ENCODE measurements around the gene CFLAR.
A peak's percentile ranks its signal among the peaks of the same experiment; 100 is the strongest.
"Not testable (repeated sequence)": the region's sequence is repeated elsewhere in the genome, so short reads cannot be mapped to it uniquely, and the experiment has no call there.

CFLAR gene

DNA sequence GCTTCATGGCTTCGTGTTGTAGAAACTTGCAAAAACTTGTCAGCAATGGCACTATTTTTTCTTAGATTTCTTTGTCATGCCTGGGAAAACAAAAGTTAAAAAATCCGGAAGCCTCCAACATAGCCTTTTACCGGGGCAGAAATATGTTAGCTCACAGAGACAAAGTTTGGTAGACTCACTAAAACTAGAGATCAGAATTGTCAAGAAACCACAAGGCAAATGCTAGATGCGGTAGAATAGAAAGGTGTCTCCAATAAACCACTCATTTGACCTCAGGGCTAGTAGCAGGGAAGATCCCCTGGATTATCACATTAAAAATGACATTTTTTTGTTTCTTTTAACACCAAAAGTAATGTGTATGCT lies 67.4 kb downstream of the CFLAR start:
- DNase-seq = no peak

DNA sequence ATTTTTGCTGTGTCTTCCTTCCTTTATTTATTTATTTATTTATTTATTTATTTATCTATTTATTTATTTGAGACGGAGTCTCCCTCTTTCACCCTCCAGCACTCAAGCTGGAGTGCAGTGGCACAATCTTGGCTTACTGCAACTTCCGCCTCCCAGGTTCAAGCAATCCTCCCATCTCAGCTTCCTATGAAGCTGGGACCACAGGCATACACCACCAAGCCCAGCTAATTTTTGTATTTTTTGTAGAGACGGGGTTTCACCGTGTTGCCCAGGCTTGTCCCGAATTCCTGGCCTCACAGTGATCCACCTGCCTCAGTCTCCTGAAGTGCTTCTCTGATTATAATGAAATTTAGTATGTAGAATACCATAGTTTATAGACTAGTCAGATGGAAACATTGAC lies 67.9 kb downstream of the CFLAR start:
- not testable (repeated sequence) for DNase-seq

DNA sequence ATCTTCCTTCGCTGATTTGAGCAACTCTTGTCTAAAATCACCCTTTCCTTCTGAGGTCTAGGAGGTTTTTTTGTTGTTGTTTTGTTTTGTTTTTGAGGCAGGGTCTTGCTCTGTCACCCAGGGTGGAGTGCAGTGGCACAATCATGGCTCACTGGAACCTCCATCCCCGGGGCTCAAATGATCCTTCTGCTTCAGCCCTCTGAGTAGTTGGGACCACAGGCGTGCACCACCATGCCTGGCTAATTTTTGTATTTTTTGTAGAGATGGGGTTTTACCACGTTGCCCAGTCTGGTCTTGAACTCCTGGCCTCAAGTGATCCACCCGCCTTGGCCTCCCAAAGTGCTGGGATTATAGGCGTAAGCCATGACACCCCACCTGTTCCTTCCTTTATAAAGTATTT lies 68.3 kb downstream of the CFLAR start:
- not testable (repeated sequence) for DNase-seq

DNA sequence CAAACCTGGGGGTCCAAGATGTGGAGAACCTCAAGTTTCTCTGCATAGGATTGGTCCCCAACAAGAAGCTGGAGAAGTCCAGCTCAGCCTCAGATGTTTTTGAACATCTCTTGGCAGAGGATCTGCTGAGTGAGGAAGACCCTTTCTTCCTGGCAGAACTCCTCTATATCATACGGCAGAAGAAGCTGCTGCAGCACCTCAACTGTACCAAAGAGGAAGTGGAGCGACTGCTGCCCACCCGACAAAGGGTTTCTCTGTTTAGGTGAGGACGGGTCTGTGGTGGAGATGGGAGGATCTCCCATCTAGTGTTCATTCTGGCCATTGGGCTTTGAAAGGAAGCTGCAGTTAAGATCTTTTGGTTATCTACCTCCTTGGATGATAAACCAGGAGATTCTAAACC lies 69.9 kb downstream of the CFLAR start:
- no peak for DNase-seq

DNA sequence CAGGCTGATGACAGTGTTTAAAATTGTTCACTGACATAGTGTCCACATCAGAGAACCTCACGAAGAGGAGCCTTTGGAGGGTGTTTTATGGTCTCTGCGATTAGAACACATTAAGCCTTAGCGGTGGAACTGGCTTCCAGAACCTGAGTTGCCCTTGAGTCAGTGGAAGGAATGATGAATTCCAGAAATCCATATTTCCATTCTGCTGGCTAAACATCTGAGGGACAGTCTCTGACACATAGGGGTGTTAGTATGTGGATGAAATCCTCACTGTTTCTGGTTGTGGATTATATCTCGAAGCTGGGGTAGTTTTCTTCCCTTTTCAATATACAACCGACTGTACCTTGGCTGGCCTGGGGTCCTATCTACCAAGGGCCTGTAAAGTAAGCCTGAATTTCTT lies 71.0 kb downstream of the CFLAR start:
- no peak for DNase-seq

DNA sequence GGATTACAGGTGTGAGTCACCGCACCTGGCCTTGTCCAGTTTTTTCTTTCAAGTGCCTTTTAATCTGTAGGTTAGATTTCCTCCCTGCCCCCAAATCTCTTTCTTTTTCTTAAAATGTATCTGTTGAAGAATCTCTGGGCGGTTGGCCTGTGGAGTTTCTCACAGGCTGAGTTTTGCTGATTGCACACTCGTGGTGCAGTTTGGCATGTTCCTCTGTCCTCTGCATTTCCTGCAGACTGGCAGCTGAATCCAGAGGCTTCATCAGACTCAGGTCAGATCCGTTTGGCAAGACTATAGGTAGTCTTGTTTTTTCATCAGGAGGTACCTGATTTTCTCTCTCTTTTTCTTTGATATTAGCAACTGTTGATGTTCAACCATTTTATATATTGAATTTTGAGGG lies 72.5 kb downstream of the CFLAR start:
- no peak for DNase-seq

DNA sequence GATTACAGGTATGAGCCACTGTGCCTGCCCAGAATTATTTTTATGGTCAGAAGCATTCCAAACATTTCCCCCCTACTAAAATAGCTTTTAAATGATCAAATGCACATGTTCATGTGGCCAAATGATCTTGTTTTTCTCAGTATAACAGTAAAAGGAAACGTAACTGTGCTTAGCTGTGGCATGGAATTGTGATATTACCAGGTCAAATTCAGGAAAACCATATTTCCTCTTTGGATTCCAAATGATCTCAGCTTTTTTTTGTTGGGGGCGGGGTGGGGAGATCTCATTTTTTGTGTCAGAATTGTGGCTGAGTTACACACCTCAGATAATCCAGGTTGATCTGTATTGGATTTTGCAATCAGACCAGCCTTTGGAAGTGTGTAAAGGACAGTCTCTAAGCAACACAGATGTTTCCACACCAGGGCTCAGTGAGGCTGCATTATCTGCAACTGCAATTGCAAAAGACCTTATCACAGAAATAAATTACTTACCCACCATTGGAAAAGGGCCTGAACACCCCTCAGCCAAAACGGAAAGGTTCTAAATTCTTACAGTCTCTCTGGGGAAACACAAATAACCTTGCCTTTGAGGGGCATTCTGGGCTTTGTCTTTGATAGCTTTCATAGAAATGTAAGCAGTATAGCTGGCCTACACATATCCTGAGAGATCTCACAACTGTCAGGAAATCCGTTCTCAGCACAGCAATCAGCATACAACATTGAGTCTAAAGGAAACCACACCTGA lies 75.3 kb downstream of the CFLAR start:
- DNase-seq = no peak

DNA sequence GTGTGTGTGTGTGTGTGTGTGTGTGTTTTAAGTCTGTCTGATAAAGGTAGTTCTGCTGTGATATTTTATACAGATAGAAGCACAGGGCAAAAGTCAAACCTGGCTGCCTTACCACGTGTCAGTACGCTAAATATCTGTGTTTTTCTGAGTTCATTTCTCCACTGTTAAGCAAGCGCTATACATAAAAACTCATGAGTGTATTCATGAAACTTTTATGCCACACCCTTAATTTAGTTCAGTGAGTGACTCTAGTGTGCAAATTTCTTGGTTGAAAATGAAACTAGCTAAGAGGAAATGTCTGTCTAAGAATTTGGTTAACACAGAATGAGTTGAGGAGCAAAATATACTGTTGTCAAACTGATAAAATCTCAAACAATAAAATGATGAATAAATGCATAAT lies 78.1 kb downstream of the CFLAR start:
- peak; percentile 54 to 68 for DNase-seq

DNA sequence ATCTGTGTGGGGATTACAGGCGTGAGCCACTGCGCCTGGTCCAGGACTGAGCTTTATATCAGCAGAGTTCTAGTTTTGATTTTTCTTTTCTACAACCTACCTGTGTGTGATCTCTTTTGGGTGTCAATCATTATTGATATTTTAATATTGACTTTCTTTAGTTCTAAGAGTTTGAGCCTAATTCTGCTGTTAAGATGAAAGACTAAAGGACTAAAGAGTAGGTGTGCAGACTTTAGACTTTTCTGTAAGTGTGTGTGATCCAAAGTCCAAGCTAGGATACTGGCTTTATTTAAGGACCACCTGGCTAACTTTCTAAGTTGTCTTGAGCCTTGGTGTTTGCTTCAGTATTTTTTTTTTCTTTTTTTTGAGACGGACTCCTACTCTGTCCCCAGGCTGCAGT lies 79.4 kb downstream of the CFLAR start:
- DNase-seq = no peak

DNA sequence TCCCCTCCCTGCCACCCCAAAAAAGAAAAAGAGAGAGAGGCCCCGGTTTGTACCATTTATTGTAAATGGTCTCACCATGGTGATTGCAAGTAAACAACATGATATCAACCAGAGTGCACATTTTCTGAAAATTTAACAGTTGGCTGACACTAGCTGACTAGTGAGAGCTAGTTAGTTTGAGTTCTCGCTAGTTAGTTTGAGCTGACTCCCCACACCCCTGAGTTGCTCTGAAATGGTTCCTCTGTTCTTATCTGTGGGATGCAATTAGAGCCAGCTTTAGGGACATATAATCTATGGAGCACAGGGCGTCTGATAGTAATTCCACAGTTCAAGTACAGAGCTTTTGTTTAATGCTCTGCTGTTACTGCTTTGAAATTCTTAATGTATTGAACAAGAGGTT lies 80.0 kb downstream of the CFLAR start:
- no peak for DNase-seq

DNA sequence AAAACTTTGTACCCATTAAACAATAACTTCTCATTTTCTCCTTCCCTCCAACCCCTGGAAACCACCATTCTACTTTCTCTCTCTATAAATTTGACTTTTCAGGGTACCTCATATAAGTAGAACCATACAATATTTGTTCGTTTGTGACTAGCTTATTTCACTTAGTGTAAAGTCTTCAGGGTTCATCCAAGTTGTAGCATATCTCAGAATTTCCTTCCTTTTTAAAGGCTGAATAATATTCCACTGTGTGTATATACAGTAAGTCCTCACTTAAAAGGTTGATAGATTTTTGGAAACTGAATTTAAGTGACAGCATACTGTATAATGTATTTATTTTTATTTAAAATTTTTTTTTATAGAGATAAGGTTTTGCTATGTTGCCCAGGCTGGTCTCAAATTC lies 80.8 kb downstream of the CFLAR start:
- DNase-seq = no peak

DNA sequence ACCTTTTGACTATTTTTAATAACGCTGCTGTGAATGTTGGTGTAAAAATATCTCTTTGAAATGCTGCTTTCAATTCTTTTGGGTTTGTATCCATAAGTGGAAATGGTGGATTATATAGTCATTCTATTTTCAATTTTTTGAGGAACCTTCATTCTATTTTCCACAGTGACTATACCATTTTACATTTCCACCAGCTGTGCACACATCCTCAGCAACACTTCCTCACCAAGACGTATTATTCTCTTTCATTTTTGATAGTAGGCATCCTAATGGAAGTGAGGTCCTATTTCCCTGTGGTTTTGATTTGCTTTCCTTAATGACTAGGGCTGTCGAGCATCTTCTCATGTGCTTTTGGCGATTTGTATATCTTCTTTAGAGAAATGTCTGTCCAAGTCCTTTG lies 81.8 kb downstream of the CFLAR start:
- no peak for DNase-seq

DNA sequence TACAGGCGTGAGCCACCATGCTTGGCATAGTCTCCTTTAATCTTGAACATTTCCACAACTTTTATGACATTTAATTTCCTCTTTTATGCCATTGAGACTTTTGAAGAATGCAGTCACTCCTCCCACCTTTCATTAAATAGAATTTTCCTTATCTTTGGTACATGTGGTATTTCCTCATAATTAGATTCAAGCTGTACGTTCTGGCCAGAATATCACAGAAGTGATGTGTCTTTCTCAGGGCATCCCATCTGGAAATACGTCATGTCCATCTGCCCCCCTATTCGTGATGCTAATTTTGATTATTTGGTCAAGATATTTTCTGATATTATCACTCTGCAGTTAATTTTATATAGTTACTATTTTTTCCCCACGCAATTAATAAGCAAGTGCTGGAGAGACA lies 83.9 kb downstream of the CFLAR start:
- no peak for DNase-seq

DNA sequence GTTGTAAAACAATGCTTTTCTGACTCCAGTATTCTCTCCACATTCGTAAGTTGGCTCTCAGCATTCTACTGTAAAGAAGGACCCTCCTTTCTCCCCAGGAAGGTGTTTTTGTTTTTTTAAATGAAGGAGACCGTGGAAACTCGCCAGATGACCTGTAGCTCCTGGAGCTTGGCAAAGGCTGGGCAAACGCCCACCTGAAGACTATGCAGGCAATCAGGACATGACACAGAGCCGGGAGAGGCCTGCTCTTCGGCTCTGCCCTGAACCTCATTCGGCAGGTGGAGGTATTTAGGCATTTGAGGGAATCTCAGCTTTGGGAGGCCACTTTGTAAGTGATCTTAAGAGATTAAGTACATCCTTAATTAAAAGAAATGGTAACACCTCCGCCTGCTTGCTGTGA lies 84.4 kb downstream of the CFLAR start:
- DNase-seq = no peak

DNA sequence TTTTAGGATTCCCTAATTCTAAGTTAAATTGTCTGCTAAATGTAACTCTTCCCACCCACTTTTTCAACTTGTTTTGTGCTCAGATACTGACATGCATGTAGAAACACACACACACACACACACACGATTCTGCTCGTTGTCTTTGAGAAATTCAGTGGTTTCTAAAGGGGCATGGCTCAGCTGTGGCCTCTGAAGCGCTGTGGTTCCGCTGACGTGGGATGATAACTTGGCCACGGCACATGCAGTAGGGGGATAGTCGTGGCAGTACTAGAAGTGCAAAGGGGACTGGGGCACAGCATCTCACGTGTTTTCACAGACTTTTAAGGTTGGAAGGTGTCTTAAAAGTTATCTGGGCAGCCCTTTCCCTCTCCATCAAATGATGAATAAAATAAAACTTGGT lies 85.4 kb downstream of the CFLAR start:
- no peak for DNase-seq

DNA sequence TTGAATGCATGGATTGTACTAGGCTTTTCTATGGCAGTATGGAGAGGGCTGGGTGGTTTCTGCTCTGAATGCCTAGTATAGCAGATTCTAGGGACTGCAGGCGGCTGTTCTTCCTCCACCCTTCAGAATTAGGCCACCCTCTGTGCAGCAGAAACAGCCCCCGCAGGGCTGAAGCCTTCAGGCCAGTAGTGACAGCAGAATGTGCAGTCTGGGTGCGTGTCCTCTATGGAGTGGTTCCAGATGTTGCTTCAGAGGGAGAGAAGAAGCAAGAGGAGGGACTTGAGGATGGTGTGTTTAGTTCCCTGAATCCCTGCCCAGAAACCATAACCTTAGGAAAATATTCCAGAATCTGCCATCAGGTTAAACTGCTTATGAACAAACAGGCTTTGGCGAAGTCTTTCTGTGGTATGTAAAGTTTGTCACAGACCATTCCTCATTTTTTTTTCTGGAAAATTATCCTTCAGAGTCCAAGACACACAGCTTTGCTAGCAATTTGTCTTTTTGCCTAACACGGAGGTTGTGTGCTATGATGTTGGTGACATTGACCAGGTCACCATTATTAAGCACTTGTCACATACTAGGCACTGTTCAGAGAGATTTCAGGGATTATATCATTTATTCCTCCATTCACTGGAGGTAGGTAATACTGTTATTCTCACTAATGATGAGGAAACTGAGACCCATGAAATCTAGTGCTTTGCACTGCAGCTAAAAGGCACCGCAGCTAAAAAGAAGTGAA lies 88.1 kb downstream of the CFLAR start:
- DNase-seq = no peak

DNA sequence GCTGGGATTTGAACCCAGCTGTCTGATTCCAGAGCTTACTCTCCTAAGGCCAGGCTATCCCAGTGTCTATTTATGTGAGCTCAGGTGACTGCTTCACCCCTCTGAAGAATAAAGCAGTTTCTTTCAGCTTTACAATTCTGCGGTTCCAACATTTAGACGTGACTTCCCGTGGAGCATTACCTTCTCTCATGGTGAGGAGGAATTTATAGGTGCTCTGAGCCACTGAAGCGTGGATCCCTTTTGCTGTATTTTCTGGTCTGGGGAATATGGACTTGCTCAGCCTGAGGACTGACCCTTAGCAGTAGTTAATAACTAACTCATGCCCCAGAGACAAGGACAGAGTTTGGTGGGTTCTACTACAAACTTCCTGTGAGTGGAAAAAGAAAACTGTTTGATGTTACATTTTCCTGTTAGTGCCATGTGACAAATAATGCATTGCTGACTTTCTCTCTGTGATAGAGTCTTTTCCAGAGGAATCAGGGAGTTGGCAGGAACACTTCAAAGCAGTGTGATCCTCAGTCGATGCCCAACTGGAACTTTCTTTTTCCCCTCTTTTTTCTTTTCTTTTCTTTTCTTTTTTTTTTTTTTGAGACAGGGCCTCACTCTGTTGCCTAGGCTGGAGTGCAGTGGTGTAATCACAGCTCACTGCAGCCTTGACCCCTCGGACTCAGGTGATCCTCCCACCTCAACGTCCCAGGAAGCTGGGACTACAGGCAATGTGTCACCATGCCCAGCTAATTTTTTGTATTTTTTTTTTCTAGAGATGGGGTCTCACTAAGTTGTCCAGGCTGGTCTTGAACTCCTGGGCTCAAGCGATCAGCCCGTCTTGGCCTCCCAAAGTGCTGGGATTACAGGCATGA lies 88.9 kb downstream of the CFLAR start:
- DNase-seq = no peak

DNA sequence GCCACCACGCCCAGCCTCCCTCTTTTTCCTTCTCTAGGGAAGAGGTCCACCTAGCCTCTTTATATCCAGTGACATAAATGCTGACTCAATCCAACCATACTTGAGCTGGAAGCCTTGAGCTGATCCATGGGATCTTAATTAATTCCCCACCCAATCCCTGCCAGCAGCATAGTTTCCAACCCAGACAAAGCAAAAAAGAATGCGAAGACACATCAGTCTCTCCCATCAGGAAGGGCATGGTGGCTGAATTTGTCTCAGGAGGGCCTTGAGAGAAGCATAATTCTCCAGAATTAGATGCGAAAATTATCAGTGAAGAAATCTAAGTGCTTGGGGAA lies 89.5 kb downstream of the CFLAR start:
- no peak for DNase-seq

DNA sequence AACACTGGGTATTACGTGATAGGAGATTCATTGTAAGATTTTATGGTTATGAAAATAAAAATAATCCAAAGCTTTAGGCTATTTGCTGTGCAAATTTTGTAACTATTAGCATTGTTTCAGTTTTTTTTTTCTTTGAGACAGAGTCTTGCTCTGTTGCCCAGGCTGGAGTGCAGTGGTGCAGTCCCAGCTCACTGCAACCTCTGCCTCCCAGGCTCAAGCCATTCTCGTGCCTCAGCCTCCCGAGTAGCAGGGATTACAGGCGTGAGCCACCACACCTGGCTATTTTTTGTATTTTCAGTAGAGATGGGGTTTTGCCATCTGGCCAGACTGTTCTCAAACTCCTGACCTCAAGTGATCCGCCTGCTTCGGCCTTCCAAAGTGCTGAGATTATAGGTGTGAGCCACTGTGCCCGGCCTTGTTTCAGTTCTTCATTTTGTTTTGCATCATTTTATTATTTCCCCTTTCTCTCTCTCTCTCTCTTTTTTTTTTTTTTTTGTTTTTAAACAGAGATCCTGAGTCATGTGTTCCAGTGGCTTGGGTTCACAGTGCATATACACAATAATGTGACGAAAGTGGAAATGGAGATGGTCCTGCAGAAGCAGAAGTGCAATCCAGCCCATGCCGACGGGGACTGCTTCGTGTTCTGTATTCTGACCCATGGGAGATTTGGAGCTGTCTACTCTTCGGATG lies 92.7 kb downstream of the CFLAR start:
- DNase-seq = peak; percentile 74 to 76

DNA sequence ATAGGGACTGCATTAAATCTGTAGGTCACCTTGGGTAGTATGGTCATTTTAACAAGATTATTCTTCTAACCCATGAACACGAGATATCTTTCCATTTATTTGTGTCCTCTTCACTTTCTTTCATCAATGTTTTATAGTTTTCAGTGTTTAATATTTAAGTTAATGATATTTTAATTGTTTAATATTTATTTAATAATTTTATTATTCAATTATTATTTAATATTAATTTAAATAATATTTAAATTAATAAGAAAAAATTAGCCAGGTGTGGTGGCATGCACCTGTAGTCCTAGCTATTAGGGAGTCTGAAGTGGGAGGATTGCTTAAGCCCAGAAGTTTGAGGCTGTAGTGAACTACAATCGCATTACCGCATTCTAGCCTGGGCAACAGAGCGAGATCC lies 100.0 kb downstream of the CFLAR start:
- DNase-seq = no peak

DNA sequence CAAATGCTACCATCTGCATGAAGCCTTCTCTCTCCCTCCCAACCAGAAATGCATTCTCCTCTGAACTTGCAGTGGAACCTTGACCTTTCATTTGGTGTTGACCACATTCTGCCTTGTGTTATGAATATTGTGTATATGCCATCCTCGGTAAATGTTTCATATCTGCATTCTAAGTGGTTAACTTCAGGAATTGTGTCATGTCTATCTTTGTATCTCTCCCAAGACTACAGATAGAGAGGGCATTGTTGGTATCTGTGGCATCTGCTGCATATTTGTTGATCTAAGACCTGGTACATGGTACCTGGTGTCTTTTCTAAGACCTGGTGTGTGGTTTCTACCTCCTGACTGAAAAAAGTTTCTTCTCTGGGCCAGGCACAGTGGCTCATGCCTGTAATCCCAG lies 101.0 kb downstream of the CFLAR start:
- no peak for DNase-seq

DNA sequence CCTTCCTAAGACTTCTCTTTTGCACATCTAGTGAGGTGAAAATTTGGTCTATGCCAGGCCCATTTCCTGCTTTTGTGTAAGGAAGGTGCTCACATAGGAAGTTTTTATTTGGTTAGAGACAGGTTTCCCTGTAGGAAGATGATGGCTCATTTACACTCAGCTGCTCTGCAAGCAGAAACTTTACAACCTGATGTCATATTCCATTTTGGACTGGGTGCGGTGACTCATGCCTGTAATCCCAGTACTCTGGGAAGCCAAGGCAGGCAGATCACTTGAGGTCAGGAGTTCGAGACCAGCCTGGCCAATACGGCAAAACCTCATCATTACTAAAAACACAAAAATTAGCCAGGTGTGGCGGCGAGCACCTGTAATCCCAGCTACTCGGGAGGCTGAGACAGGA lies 102.8 kb downstream of the CFLAR start:
- DNase-seq = no peak

DNA sequence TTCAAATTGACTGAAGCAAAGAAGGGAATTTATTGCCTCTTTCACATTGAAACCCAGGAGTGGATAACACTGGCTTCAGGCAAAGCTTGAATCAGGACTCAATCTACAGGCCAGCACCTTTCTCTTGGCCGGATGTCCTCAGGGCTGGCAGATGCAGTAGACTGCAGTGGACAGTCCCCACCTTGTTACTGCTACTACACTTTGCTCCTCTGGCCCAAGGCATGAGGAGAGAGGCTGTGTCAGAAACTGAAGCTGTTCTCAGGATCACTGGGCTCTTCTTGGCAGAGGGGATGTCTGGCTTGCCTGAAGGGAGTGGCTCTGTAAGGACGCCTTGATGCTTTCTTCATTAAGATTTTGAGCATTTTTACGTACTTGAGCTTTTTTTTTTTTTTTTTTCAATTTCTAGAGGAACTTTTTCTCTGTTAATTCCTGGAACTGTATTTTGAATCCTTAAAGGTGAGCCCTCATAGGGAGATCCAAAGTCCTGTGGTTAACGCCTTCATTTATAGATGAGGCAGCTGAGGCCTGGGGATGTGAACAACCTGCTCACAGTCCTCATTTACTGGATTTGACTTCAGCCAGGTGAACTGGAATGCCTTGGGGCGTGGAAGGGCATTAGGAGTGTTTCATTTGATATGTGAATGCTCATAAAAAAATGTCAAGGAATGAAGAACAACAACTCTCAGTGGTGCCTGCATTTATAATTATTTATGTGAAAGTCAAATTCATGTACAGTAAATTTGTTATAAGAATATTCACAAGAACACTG lies 103.5 kb downstream of the CFLAR start:
- no peak for DNase-seq

Measured in inflammatory macrophage treated with lipopolysaccharide for 1 hour (primary cell).